ENCODE results near the gene CAPN11. TPM values are rescaled to one million over a fixed set of nuclear protein-coding genes. Genes with fewer than 3 reads are reported as not detected.
A peak's percentile ranks its signal among the peaks of the same experiment; 100 is the strongest.

CAPN11 gene
- total and polyA plus RNA-seq, 2 of the 4 experiments (the other 2 are of a cell fraction), result not detected

DNA sequence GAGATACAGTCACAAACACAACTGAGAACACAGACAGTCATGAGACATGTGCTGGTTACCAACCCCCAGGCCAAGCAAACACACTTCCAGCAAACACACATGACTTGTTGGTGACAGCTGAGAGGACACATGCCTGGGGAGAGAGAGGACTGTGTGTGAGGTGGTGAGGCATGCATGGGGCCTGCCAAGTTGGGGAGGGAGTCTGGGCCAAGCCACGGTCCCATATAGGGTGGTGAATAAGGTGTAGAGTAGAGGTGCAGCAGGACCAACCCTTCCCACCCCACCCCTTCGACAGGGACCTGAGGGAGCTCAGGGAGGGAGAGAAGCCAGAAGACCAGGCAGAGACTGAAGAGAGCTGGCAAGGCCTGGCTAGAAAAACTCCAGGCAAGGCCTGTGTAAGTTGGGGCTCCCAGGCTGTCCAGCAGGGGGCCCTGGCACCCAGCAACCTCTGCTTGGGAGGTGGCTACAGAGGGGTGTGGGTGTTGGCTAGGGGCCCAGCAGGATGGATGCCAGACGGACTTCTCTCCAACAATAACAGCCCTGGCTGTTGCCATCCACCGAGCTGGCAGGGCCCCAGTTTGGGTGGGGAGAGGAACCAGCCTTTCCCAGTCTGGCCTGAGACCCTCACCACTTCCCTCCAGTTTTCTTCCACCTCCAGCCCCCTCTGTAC lies 62.8 kb downstream of the CAPN11 start (continued):
- TF ChIP-seq ELK1 (IDR thresholded peaks at IDR 0.05; ENCODE audit: borderline replicate concordance, low read depth, low read length), result no peak
- no peak for TF ChIP-seq POLR2A (IDR thresholded peaks at IDR 0.05; ENCODE audit: low read depth, low read length)

DNA sequence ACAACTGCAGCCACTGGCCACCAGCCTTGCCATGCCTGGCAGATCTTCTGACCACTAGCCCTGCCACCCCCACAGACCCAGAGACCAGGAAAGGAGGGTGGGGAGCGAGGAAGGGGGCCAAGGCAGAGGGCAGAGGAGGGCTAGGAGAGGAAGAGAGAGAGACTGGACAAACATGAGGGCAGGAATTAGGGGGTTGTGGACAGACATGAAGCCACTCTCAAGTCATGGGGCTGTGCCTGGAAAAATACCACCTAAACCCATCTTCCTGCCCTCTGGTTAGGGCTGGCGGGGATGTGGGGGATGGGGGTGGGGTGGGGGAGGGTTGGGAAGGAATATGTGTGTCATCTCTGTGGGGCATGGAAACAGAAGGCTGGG lies 63.3 kb downstream of the CAPN11 start:
- DNase-seq (no peak), ATAC-seq (ENCODE audit: low read depth) (no peak)
- no peaks in the 10 kb centered on the region for H3K36me3 ChIP-seq (ENCODE audit: control insufficient read depth, insufficient read depth, low read length)
- no peak overlapping the region for H2BK20ac ChIP-seq (ENCODE audit: low read depth, low read length)
- no peaks in the 10 kb centered on the region for H3K9me3 ChIP-seq (ENCODE audit: control insufficient read depth, insufficient read depth, low read length)
- no peak overlapping the region for H3K23ac ChIP-seq (ENCODE audit: low read depth, low read length)
- H3K79me1 ChIP-seq (ENCODE audit: low read depth in 1 of 2, low read length in 2 of 2), result peaks cover 0 to 8% of the 10 kb centered on the region in 2 experiments; a peak in 1 of 4 replicates
- no peak overlapping the region for H3K14ac ChIP-seq (replicated peaks; ENCODE audit: low read depth, low read length)
- in situ Hi-C loops (cut with MboI; ENCODE audit: low sequenced_read_pairs), result no loop called here
- H4K5ac ChIP-seq (ENCODE audit: low read depth, low read length), result no peak overlapping the region
- intact Hi-C loops (cut with micrococcal nuclease), result no loop called here
- H4K91ac ChIP-seq (ENCODE audit: insufficient read depth, low read depth, low read length), result no peak overlapping the region; the same call in 1 of the 2 replicates
- WGBS, 2 experiments (ENCODE audit: extremely low coverage in 2 of 2, insufficient read length in 1 of 2), result no CpG with 5 or more reads among the region's 2 CpGs
- no peaks in the 10 kb centered on the region for H4K20me1 ChIP-seq (ENCODE audit: insufficient read depth, low read length)
- H2BK5ac ChIP-seq (ENCODE audit: low read depth, low read length, poor library complexity, severe bottlenecking), result no peak overlapping the region
- peak overlapping the region; percentile 28; the same call in 1 of the 2 replicates for H2AK5ac ChIP-seq (ENCODE audit: low read depth, low read length)
- no peak overlapping the region for H3K4me2 ChIP-seq (ENCODE audit: low read depth, low read length)
- TF ChIP-seq MAFK (IDR thresholded peaks at IDR 0.05; ENCODE audit: low read depth, low read length) (no peak), BHLHE40 (IDR thresholded peaks at IDR 0.05; ENCODE audit: low read depth, low read length) (no peak), CTCF (conservative IDR thresholded peaks at IDR 0.05; ENCODE audit: low read depth, low read length) (no peak), MXI1 (IDR thresholded peaks at IDR 0.05; ENCODE audit: borderline replicate concordance, low read depth, low read length) (no peak), SMC3 (IDR thresholded peaks at IDR 0.05; ENCODE audit: low read depth, low read length) (no peak), RCOR1 (IDR thresholded peaks at IDR 0.05; ENCODE audit: insufficient replicate concordance, low read length) (no peak), FOS (IDR thresholded peaks at IDR 0.05; ENCODE audit: low read depth, low read length) (no peak), NFE2L2 (IDR thresholded peaks at IDR 0.05; ENCODE audit: low read depth, low read length) (no peak), ELK1 (IDR thresholded peaks at IDR 0.05; ENCODE audit: borderline replicate concordance, low read depth, low read length) (no peak)
- no peak overlapping the region for H3K27ac ChIP-seq (ENCODE audit: insufficient read depth, low read length)
- H3K4me1 ChIP-seq (ENCODE audit: control insufficient read depth, insufficient read depth, low read length), result peaks cover 16% of the 10 kb centered on the region
- H4K8ac ChIP-seq (ENCODE audit: low read depth in 2 of 2, low read length in 2 of 2), result no peak overlapping the region
- H3K56ac ChIP-seq (ENCODE audit: extremely low read depth, insufficient read depth, low read length), result no peak overlapping the region
- dilution Hi-C loops (cut with HindIII; ENCODE audit: low sequenced_read_pairs, unreplicated experiment), result no loop called here
- no peak overlapping the region for H3K4me3 ChIP-seq (ENCODE audit: insufficient read depth, low read depth, low read length)
- ChIA-PET POLR2A (ENCODE audit: unreplicated experiment) (interaction anchor here (0.6 kb wide), 2 partner anchors 171 to 619 kb away, joined by 6 to 8 read pairs; no protein-coding TSS in a partner anchor), CTCF (interaction anchor here (1.2 to 4.1 kb wide), 2 partner anchors 12 to 24 kb away, joined by 3 to 20 read pairs; no protein-coding TSS in a partner anchor)
- H2BK15ac ChIP-seq (ENCODE audit: low read depth, low read length), result no peak overlapping the region
- peak overlapping the region; percentile 44 for H2AK9ac ChIP-seq (replicated peaks; ENCODE audit: low read depth, low read length, poor library complexity)
- peaks cover 4% of the 10 kb centered on the region; the same call in 1 of the 2 replicates for H3K9me1 ChIP-seq (ENCODE audit: insufficient read depth, low read length)
- peak overlapping the region; percentile 77 for H2AFZ ChIP-seq (replicated peaks; ENCODE audit: low read length, poor library complexity)
- peaks cover 3% of the 10 kb centered on the region; the same call in 1 of the 2 replicates for H3K27me3 ChIP-seq (ENCODE audit: control insufficient read depth, insufficient read depth, low read length)
- no peak overlapping the region for H3K18ac ChIP-seq (ENCODE audit: low read depth, low read length)
- BruUV-seq (replicated peaks), result no TSS peak
- peak overlapping the region; percentile 55; the same call in 1 of the 2 replicates for H3K4ac ChIP-seq (ENCODE audit: low read depth, low read length)
- no peak overlapping the region for H3K9ac ChIP-seq (ENCODE audit: low read depth, low read length)
- no peak overlapping the region for H2BK120ac ChIP-seq (ENCODE audit: low read depth, low read length)
